Measurements from ENCODE around the gene ZDHHC3.

Gene ZDHHC3

DNA sequence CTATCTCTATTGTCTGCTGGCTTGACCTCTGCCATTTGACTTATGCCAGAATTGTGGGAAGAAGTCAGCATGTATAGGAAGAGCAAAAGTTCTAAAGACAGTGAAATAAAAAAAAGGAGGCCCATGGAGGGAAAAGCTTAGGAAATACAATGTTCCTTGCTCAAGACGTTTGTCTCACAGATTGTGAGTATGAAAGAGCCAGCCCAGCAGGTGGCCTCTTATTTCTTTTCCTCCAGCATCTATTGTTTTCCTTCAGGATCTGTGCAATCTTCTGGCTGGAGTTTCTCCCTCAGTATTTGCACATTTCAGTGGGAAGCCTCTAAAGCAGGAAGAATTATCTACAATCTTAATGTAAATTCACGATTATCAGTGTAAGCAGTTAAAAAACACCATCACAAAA is 43.7 kb downstream of the ZDHHC3 start:
- TF ChIP-seq, protein P1, sequence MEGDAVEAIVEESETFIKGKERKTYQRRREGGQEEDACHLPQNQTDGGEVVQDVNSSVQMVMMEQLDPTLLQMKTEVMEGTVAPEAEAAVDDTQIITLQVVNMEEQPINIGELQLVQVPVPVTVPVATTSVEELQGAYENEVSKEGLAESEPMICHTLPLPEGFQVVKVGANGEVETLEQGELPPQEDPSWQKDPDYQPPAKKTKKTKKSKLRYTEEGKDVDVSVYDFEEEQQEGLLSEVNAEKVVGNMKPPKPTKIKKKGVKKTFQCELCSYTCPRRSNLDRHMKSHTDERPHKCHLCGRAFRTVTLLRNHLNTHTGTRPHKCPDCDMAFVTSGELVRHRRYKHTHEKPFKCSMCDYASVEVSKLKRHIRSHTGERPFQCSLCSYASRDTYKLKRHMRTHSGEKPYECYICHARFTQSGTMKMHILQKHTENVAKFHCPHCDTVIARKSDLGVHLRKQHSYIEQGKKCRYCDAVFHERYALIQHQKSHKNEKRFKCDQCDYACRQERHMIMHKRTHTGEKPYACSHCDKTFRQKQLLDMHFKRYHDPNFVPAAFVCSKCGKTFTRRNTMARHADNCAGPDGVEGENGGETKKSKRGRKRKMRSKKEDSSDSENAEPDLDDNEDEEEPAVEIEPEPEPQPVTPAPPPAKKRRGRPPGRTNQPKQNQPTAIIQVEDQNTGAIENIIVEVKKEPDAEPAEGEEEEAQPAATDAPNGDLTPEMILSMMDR (conservative IDR thresholded peaks at IDR 0.05; ENCODE audit: control insufficient read depth, insufficient read depth, low read depth, low read length) = no peak
- H3K4me3 ChIP-seq (ENCODE audit: control insufficient read depth, low read depth, low read length) = no peak overlapping the region
- DNase-seq (ENCODE audit: low read depth) = no peak

GRCh38 chr3:44931791-44932190 is 44.2 kb downstream of the ZDHHC3 start:
- no peak for DNase-seq (ENCODE audit: low read depth)
- H3K4me3 ChIP-seq (ENCODE audit: control insufficient read depth, low read depth, low read length) = no peak overlapping the region
- TF ChIP-seq, protein P1 (conservative IDR thresholded peaks at IDR 0.05; ENCODE audit: control insufficient read depth, insufficient read depth, low read depth, low read length) = no peak

DNA sequence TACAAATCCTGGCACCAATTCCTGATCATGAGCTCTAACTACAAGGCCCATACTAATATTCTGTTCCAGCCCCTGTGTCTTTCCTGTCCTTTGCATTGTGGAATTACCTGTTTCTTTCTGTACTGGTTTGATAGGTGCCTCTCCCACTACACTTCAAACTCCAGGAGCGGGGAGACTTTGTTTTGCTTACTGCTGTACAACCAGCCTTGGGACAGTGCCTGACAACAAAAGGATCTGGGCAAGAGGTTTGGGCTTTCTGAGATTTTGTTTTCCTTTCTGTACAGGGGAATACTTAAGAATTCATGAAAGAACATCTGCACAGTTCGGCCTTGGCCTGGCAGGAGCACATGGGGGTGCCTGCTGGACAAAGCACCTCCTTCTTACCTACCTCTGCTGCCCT is 45.1 kb downstream of the ZDHHC3 start:
- DNase-seq (ENCODE audit: low read depth) = no peak
- H3K4me3 ChIP-seq (ENCODE audit: control insufficient read depth, low read depth, low read length) = no peak overlapping the region
- TF ChIP-seq, protein P1 (conservative IDR thresholded peaks at IDR 0.05; ENCODE audit: control insufficient read depth, insufficient read depth, low read depth, low read length) = no peak

GRCh38 chr3:44929782-44930181 is 46.2 kb downstream of the ZDHHC3 start:
- TF ChIP-seq, protein P1 (conservative IDR thresholded peaks at IDR 0.05; ENCODE audit: control insufficient read depth, insufficient read depth, low read depth, low read length) = no peak
- no peak overlapping the region for H3K4me3 ChIP-seq (ENCODE audit: control insufficient read depth, low read depth, low read length)
- no peak for DNase-seq (ENCODE audit: low read depth)

- H3K4me3 ChIP-seq (ENCODE audit: control insufficient read depth, low read depth, low read length) = no peak overlapping the region
- no peak for DNase-seq (ENCODE audit: low read depth)
- TF ChIP-seq, protein P1 (conservative IDR thresholded peaks at IDR 0.05; ENCODE audit: control insufficient read depth, insufficient read depth, low read depth, low read length) = no peak
Observed at GRCh38 chr3:44927371-44927770, 48.6 kb downstream of the ZDHHC3 start.

GRCh38 chr3:44926921-44927320 is 49.1 kb downstream of the ZDHHC3 start:
- TF ChIP-seq, protein P1 (conservative IDR thresholded peaks at IDR 0.05; ENCODE audit: control insufficient read depth, insufficient read depth, low read depth, low read length) = no peak

GRCh38 chr3:44926172-44926571 is 49.8 kb downstream of the ZDHHC3 start:
- TF ChIP-seq, protein P1 (conservative IDR thresholded peaks at IDR 0.05; ENCODE audit: control insufficient read depth, insufficient read depth, low read depth, low read length) = no peak
- DNase-seq (ENCODE audit: low read depth) = no peak
- H3K4me3 ChIP-seq (ENCODE audit: control insufficient read depth, low read depth, low read length) = no peak overlapping the region

More at GRCh38 chr3:44926921-44927320, 49.1 kb downstream of the ZDHHC3 start:
- DNase-seq (ENCODE audit: low read depth) = no peak
- H3K4me3 ChIP-seq (ENCODE audit: control insufficient read depth, low read depth, low read length) = no peak overlapping the region
